Stimulated activated CD8-positive, alpha-beta memory T cell treated with anti-CD3 and anti-CD28 coated beads, Interleukin-4, amount 100 ng/mL, for 24 hours (primary cell): ENCODE results near the gene SNU13.
"Not testable (repeated sequence)": the region's sequence is repeated elsewhere in the genome, so short reads cannot be mapped to it uniquely, and the experiment has no call there.

ENCODE experiments used
- DNase-seq: peaks from one replicate; pipeline ENCODE4 v3.0.0-alpha.2; 2020; ENCODE audit warnings: low read depth

The SNU13 gene

DNA sequence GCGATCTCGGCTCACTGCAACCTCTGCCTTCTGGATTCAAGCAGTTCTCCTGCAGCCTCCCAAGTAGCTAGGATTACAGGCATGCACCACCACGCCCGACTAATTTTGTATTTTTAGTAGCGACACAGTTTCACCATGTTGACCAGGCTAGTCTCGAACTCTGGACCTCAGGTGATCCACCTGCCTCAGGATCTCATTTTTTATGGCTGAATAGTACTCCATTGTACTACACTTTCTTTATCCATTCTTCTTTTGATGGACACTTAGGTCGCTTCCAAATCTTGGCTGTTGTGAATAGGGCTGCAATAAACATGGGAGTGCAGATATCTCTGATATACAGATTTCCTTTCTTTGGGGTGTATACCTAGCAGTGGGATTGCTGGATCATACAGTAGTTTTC, 46.8 kb downstream of the SNU13 start:
- no peak for DNase-seq

DNA sequence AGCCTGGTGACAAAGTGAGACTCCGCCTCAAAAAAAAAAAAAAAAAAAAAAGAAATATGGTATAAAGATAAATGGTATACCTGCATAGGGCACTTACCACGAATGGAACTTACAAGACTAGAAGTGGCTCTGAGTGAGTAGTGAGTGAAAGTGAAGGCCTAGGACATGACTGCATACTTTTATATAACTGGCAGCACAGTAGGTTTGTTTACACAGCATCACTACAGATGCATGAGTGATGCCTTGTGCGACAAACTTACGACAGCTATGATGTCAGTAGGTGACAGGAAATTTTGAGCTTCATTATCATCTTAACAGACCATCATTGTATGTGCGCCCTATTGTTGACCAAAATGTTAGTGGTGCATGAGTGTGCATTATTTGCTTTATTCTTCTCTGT, 49.9 kb downstream of the SNU13 start:
- no peak for DNase-seq

DNA sequence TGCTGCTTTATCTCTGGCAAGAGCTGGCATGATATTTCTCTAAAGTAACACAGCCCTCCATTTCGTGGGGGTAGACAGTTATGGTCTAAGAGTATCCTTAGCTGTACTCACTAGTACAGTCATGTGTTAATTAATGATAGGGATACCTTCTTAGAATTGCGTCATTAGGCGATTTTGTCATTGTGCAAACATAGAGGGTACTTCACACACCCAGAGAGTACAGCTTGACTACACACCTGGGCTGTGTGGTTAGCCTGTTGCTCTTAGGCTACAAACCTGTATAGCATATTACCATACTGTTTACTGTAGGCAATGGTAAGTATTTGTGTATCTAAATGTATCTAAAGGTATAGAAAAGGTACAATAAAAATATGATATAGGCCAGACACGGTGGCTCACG, 50.5 kb downstream of the SNU13 start:
- DNase-seq, result no peak

DNA sequence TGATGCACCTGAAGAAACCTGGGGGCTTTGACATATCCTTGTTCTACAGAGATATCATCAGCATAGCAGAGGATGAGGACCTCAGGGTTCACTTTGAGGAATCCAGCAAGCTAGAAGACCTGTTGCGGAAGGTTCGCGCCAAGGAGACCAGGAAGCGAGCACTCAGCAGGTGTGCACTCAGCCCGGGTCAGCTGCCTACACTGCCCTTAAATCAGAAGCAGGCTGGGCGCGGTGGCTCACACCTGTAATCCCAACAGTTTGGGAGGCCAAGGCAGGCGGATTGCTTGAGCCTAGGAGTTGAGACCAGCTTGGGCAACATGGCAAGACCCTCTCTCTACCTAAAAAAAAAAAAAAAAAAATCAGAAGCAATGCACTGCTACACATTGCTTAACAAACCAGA, 51.0 kb downstream of the SNU13 start:
- not testable (repeated sequence) for DNase-seq

DNA sequence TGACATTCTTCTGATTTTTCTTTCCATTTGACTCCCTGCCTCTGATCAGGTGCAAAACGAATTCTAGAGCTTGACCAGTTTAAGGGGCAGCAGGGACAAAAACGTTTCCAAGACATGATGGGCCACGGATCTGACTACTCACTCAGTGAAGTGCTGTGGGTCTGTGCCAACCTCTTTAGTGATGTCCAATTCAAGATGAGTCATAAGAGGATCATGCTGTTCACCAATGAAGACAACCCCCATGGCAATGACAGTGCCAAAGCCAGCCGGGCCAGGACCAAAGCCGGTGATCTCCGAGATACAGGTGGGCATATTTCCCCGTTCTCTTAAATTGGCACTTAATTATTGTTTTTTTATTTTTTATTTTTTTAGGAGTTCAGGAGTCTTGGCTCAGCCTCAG, 52.2 kb downstream of the SNU13 start:
- DNase-seq, result no peak

DNA sequence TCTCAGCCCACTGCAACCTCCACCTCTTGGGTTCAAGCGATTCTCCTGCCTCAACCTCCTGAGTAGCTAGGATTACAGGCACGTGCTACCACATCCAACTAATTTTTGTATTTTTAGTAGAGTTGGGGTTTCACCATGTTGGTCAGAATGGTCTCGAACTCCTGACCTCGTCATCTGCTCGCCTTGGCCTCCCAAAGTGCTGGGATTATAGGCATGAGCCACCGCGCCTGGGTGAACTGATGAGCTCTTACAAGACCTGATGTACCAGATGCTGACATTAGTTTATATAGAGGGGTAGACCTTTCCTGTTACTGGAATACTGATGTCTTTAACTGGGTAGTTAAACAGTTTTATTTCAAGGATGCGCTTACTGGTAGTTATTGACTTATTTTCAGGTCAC, 54.1 kb downstream of the SNU13 start:
- not testable (repeated sequence) for DNase-seq

DNA sequence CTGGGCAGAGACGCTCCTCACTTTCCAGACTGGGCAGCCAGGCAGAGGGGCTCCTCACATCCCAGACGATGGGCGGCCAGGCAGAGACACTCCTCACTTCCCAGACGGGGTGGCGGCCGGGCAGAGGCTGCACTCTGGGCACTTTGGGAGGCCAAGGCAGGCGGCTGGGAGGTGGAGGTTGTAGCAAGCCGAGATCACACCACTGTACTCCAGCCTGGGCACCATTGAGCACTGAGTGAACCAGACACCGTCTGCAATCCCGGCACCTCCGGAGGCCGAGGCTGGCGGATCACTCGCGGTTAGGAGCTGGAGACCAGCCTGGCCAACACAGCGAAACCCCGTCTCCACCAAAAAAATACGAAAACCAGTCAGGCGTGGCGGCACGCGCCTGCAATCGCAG, 57.1 kb downstream of the SNU13 start:
- not testable (repeated sequence) for DNase-seq

DNA sequence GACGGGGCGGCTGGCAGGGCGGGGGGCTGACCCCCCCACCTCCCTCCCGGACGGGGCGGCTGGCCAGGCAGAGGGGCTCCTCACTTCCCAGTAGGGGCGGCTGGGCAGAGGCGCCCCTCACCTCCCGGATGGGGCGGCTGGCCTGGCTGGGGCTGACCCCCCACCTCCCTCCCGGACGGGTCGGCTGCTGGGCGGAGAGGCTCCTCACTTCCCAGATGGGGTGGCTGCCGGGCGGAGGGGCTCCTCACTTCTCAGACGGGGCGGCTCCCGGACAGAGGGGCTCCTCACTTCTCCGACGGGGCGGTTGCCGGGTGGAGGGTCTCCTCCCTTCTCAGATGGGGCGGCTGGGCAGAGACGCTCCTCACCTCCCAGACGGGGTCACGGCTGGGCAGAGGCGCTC, 57.6 kb downstream of the SNU13 start:
- DNase-seq, result not testable (repeated sequence)

DNA sequence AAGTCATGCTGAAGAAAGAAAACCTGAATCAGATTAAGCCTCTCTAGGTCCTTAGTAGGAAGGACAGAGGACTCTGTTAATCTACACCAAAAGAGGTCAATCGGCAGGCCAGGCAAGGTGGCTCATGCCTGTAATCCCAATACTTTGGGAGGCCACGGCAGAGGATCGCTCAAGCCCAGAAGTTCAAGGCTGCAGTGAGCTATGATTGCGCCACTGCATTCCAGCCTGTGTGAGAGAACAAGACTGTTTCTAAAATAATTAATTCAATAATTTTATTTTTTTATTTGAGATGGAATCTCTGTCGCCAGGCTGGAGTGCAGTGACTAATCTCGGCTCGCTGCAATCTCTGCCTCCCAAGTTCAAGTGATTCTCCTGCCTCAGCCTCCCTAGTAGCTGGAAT, 63.1 kb downstream of the SNU13 start:
- DNase-seq, result no peak
